ENCODE data around the gene NEU1. TPM values are rescaled to one million over a fixed set of nuclear protein-coding genes. Genes with fewer than 3 reads are reported as not detected.
"Not testable (repeated sequence)": the region's sequence is repeated elsewhere in the genome, so short reads cannot be mapped to it uniquely, and the experiment has no call there.

The NEU1 gene
- total RNA-seq, 1 experiment from 2014 or later = 38.1 TPM

DNA sequence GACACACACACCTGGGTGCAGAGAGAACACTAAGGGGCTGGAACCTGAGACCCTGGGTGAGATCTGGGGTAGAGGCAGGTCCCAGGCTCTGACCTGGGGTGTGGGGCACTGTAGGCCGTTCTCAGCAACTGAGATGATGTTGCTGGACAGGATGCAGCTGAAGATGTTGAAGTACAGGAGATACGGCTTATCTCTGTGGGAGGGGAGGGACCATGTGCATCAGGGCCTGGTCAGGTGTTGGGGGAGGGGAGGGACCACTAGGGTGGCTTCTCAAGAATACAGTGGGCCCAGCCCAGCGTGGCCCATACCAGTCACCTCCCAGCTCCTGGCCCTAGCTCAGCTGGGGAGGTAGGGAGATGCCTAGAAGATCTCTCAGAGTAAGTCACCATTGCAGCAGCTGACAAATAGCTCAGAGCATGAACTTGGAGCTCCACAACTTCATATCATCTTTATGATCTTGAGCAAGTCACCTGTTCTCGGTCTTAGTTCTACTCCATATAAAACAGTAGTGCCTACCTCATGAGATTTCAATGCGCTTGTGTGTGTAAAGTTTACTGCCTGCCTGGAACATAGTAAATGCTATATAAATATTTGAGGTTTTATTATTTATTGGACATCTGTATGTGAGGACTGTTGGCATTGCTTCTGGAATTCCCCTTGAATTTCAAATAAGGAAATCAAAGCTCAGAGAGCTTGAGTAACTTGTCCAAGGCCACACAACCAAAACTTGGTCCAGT is 12.4 kb upstream of the NEU1 start:
- Histone ChIP-seq H3K4me1 (replicated peaks) (no peaks in the 10 kb centered on the region; the same call in 1 of the 2 replicates), H3K36me3 (peaks cover 8% of the 10 kb centered on the region), H3K9me3 (replicated peaks) (no peaks in the 10 kb centered on the region; the same call in 1 of the 2 replicates), H3K27me3 (replicated peaks) (no peaks in the 10 kb centered on the region), H3K4me3 (no peak overlapping the region), H3K27ac (no peak overlapping the region)
- DNase-seq (ENCODE audit: low read depth in 1 of 2, low spot score in 2 of 2) = no peak

GRCh38 chr6:31874084-31874670 is 11.6 kb upstream of the NEU1 start:
- Histone ChIP-seq H3K4me3 (no peak overlapping the region), H3K4me1 (replicated peaks) (no peaks in the 10 kb centered on the region; the same call in 1 of the 2 replicates), H3K27ac (no peak overlapping the region)

DNA sequence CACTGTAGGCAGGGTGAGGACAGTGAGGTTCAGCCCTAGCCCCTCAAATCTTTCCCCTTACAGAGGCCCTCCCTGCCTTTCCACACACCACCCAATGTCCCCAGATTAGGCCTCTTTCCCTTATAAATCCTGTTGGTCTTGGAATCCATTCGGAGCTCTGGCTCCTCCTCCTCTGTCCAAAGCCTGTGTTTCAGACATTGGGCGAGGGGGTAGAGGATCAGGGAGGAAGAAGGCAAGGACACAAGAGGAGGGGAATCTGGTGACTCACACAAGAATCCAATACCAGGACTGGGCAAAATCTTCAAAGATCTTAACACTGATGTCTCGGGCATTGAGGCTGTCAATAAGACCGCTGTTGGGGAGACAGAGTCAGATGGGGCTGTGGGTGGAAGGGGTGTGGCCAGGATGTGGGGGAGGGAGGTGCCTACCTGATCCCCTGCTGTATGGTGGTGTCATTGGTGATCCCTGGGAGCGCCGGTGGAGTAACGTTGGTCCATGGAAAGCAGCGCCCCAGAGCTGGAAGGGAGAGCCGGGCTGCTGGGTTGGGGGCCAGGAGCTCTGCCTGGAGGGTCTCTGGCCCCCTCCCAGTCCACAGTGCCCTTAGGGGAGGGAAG is 8.5 kb upstream of the NEU1 start:
- no peak for DNase-seq (ENCODE audit: low read depth in 1 of 2, low spot score in 2 of 2)
- Histone ChIP-seq H3K4me1 (replicated peaks) (no peaks in the 10 kb centered on the region; the same call in 1 of the 2 replicates), H3K36me3 (no peaks in the 10 kb centered on the region), H3K9me3 (replicated peaks) (no peaks in the 10 kb centered on the region; the same call in 1 of the 2 replicates), H3K27ac (no peak overlapping the region), H3K4me3 (no peak overlapping the region), H3K27me3 (replicated peaks) (no peaks in the 10 kb centered on the region)

More at GRCh38 chr6:31874084-31874670, 11.6 kb upstream of the NEU1 start:
- Histone ChIP-seq H3K9me3 (replicated peaks) (no peaks in the 10 kb centered on the region; the same call in 1 of the 2 replicates), H3K27me3 (replicated peaks) (no peaks in the 10 kb centered on the region), H3K36me3 (no peaks in the 10 kb centered on the region)
- no peak for DNase-seq (ENCODE audit: low read depth in 1 of 2, low spot score in 2 of 2)

DNA sequence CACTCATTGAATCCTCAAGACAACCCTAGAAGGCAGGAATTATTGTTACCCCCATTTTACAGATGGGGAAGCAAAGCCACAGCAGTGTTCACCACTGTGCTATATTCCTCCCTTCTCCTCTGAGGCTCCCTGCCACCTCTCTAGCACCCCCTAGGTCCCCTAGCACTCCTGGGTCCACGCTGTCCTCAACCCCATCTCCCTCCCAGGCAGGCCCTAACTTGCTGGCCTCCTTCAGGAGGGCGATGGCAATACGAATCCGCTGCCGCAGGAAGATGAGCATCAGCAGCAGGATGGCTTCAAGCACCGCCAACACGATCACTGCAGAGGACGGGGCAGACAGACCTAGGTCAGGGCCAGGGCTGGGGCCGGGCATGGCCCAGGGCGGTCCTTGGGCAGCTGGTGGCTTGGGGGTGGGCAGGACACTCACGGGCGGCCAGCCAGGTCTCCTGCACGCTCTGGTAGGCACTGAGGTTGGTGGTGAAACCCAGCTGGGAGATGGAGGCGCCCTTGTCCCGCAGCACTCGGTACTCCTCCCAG is 7.8 kb upstream of the NEU1 start:
- no peak for DNase-seq (ENCODE audit: low read depth in 1 of 2, low spot score in 2 of 2)
- no peak overlapping the region for H3K27ac ChIP-seq
- H3K27me3 ChIP-seq (replicated peaks) = no peaks in the 10 kb centered on the region
- H3K36me3 ChIP-seq = no peaks in the 10 kb centered on the region
- H3K4me3 ChIP-seq = no peak overlapping the region
- H3K9me3 ChIP-seq (replicated peaks) = no peaks in the 10 kb centered on the region; the same call in 1 of the 2 replicates
- no peaks in the 10 kb centered on the region; the same call in 1 of the 2 replicates for H3K4me1 ChIP-seq (replicated peaks)

GRCh38 chr6:31869343-31869742 is 6.7 kb upstream of the NEU1 start:
- H3K27me3 ChIP-seq (replicated peaks) = no peaks in the 10 kb centered on the region
- H3K4me3 ChIP-seq = no peak overlapping the region
- H3K9me3 ChIP-seq (replicated peaks) = no peaks in the 10 kb centered on the region; the same call in 1 of the 2 replicates
- no peaks in the 10 kb centered on the region for H3K4me1 ChIP-seq (replicated peaks)
- DNase-seq (ENCODE audit: low read depth in 1 of 2, low spot score in 2 of 2) = no peak
- H3K36me3 ChIP-seq = no peaks in the 10 kb centered on the region
- no peak overlapping the region for H3K27ac ChIP-seq

- H3K27me3 ChIP-seq (replicated peaks); DNase-seq (ENCODE audit: low read depth in 1 of 2, low spot score in 2 of 2): not testable (repeated sequence)
These were observed 6.0 kb upstream of the NEU1 start for GRCh38 chr6:31868658-31868971.

GRCh38 chr6:31865205-31866118 is 2.8 kb upstream of the NEU1 start:
- H3K4me3 ChIP-seq = no peak overlapping the region
- no peaks in the 10 kb centered on the region for H3K9me3 ChIP-seq (replicated peaks)
- H3K36me3 ChIP-seq = no peaks in the 10 kb centered on the region
- H3K27ac ChIP-seq = no peak overlapping the region
- no peaks in the 10 kb centered on the region for H3K27me3 ChIP-seq (replicated peaks)
- DNase-seq (ENCODE audit: low read depth in 1 of 2, low spot score in 2 of 2) = no peak
- peaks cover 16% of the 10 kb centered on the region for H3K4me1 ChIP-seq (replicated peaks)

More at GRCh38 chr6:31868658-31868971, 6.0 kb upstream of the NEU1 start:
- not testable (repeated sequence) for H3K4me1 ChIP-seq (replicated peaks); H3K27ac ChIP-seq; H3K4me3 ChIP-seq; H3K9me3 ChIP-seq (replicated peaks); H3K36me3 ChIP-seq

- Histone ChIP-seq H3K4me1 (replicated peaks) (peaks cover 16% of the 10 kb centered on the region), H3K27me3 (replicated peaks) (no peaks in the 10 kb centered on the region), H3K36me3 (peaks cover 4% of the 10 kb centered on the region; the same call in 1 of the 2 replicates), H3K9me3 (replicated peaks) (no peaks in the 10 kb centered on the region), H3K4me3 (no peak overlapping the region), H3K27ac (no peak overlapping the region)
- no peak for DNase-seq (ENCODE audit: low read depth in 1 of 2, low spot score in 2 of 2)
These were observed 2.2 kb upstream of the NEU1 start for GRCh38 chr6:31864818-31865204.

- DNase-seq (ENCODE audit: low read depth in 1 of 2, low spot score in 2 of 2) = not testable (repeated sequence)
These were observed 1.5 kb upstream of the NEU1 start for GRCh38 chr6:31864123-31864562.

GRCh38 chr6:31861919-31862343 is 690 bp downstream of the NEU1 start:
- Histone ChIP-seq H3K27ac (no peak overlapping the region), H3K9me3 (replicated peaks) (no peaks in the 10 kb centered on the region), H3K36me3 (peaks cover 12% of the 10 kb centered on the region; the same call in 1 of the 2 replicates), H3K4me3 (peak overlapping the region; percentile 55), H3K27me3 (replicated peaks) (no peaks in the 10 kb centered on the region), H3K4me1 (replicated peaks) (peaks cover 16% of the 10 kb centered on the region)
- DNase-seq (ENCODE audit: low read depth in 1 of 2, low spot score in 2 of 2) = no peak

More at GRCh38 chr6:31864123-31864562, 1.5 kb upstream of the NEU1 start:
- peak overlapping the region; percentile 55 for H3K4me3 ChIP-seq
- peaks cover 16% of the 10 kb centered on the region for H3K4me1 ChIP-seq (replicated peaks)
- H3K9me3 ChIP-seq (replicated peaks); H3K27me3 ChIP-seq (replicated peaks); H3K27ac ChIP-seq: not testable (repeated sequence)
- peaks cover 11% of the 10 kb centered on the region; the same call in 1 of the 2 replicates for H3K36me3 ChIP-seq

DNA sequence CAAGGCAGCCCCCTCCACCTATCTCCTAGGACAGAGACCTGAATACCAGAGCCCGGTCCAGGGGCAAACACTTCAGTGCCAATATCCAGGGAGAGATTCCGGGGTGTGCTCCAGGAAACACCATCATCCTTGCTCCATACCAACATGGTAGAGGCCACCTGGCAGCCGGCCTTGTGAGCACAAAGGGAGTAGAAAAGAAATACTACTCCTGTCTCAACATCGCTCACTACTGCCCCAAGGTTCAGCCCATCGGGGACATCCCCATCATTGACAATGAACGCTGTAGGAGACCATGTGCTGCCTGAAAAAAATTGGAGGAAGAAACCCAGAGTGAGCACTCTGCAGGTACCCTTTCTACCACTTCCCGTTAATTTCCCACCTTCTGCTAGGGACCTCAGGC is 1.5 kb downstream of the NEU1 start:
- Histone ChIP-seq H3K4me1 (replicated peaks) (peaks cover 16% of the 10 kb centered on the region), H3K27me3 (replicated peaks) (no peaks in the 10 kb centered on the region), H3K36me3 (peaks cover 12% of the 10 kb centered on the region; the same call in 1 of the 2 replicates), H3K27ac (no peak overlapping the region), H3K9me3 (replicated peaks) (no peaks in the 10 kb centered on the region), H3K4me3 (no peak overlapping the region)
- DNase-seq (ENCODE audit: low read depth in 1 of 2, low spot score in 2 of 2) = no peak

- H3K36me3 ChIP-seq = peaks cover 12% of the 10 kb centered on the region; the same call in 1 of the 2 replicates
- H3K4me1 ChIP-seq (replicated peaks) = peaks cover 16% of the 10 kb centered on the region
- no peaks in the 10 kb centered on the region for H3K9me3 ChIP-seq (replicated peaks)
- H3K27ac ChIP-seq = no peak overlapping the region
- DNase-seq (ENCODE audit: low read depth in 1 of 2, low spot score in 2 of 2) = no peak
- no peak overlapping the region for H3K4me3 ChIP-seq
- no peaks in the 10 kb centered on the region for H3K27me3 ChIP-seq (replicated peaks)
These were observed 2.3 kb downstream of the NEU1 start for GRCh38 chr6:31860349-31860748.

DNA sequence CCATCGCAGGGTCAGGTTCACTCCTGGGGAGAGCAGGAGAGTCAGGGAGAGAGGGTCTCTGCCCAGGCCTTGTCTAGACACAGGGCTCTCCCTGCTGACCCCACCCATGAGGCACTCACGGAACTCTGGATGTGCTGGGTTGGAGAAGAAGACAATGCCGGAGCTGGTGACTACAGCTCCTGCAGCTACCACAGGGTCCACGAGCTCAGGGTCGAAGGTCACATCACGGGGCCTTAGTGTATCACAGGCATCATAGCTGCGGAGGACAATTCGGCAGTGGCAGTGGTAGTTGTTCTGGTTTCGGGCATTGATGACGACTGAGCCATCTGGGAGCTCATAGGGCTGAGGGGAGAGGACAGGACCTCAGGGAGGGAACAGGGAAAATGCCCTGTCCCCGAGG is 2.7 kb downstream of the NEU1 start:
- H3K9me3 ChIP-seq (replicated peaks) = no peaks in the 10 kb centered on the region
- no peaks in the 10 kb centered on the region for H3K27me3 ChIP-seq (replicated peaks)
- no peak overlapping the region for H3K4me3 ChIP-seq
- no peak overlapping the region for H3K27ac ChIP-seq
- H3K36me3 ChIP-seq = peaks cover 12% of the 10 kb centered on the region; the same call in 1 of the 2 replicates
- peaks cover 16% of the 10 kb centered on the region for H3K4me1 ChIP-seq (replicated peaks)
- DNase-seq (ENCODE audit: low read depth in 1 of 2, low spot score in 2 of 2) = no peak
